ENCODE data around the gene ACTL7A. TPM values are rescaled to one million over a fixed set of nuclear protein-coding genes. Genes with fewer than 3 reads are reported as not detected.
A peak's percentile ranks its signal among the peaks of the same experiment; 100 is the strongest.

ACTL7A gene
- total and polyA plus RNA-seq, 2 of the 13 experiments (the other 11 are each of a cell fraction or from before 2014, with no cell fraction given) = not detected

- TF ChIP-seq, protein P1, sequence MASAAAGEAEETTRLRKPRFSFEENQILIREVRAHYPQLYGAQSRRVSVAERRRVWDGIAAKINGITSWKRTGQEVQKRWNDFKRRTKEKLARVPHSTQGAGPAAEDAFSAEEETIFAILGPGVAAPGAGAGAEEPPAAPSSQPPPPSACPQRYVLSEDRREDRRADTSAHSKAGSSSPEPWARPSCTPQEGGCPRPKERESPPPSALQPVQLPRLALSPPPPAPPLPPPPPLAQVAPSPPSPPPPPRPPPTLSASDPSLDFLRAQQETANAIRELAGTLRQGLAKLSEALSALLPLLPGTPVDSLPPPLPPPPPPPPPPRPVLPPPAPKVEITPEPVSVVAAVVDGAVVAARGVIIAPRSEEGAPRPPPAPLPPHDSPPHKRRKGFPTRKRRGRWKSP (CRISPR knock-in tag; IDR thresholded peaks at IDR 0.05) = no peak
- TF ChIP-seq PREB (CRISPR knock-in tag; IDR thresholded peaks at IDR 0.05) (no peak), SIX1 (CRISPR knock-in tag; IDR thresholded peaks at IDR 0.05; ENCODE audit: borderline replicate concordance) (peak; percentile 75; the same call in 1 of the 2 replicates), ZNF619 (CRISPR knock-in tag; IDR thresholded peaks at IDR 0.05) (no peak), TBP (CRISPR knock-in tag; IDR thresholded peaks at IDR 0.05) (no peak), POLR2AphosphoS5 (IDR thresholded peaks at IDR 0.05; ENCODE audit: low read depth, low read length) (no peak), DPF2 (CRISPR knock-in tag; IDR thresholded peaks at IDR 0.05; ENCODE audit: borderline replicate concordance, low read depth) (peak; percentile 96), ZNF333 (CRISPR knock-in tag; IDR thresholded peaks at IDR 0.05; ENCODE audit: borderline replicate concordance) (no peak), CEBPB (IDR thresholded peaks at IDR 0.05; ENCODE audit: borderline replicate concordance, low read depth, low read length) (peak; percentile 94), GTF3A (CRISPR knock-in tag; conservative IDR thresholded peaks at IDR 0.05) (no peak), EP300 (IDR thresholded peaks at IDR 0.05; ENCODE audit: low read depth in 2 of 2, low read length in 2 of 2) (peak; percentile 85 to 99), EP300 (CRISPR knock-in tag; IDR thresholded peaks at IDR 0.05; ENCODE audit: borderline replicate concordance) (peak; percentile 93), ZNF543 (CRISPR knock-in tag; IDR thresholded peaks at IDR 0.05) (no peak), ZFP82 (CRISPR knock-in tag; IDR thresholded peaks at IDR 0.05; ENCODE audit: borderline replicate concordance) (no peak), IRF2 (CRISPR knock-in tag; IDR thresholded peaks at IDR 0.05) (peak; percentile 87), CBX5 (CRISPR knock-in tag; IDR thresholded peaks at IDR 0.05; ENCODE audit: borderline replicate concordance) (peak; percentile 31; the same call in 1 of the 2 replicates), ATF1 (CRISPR knock-in tag; IDR thresholded peaks at IDR 0.05) (peak; percentile 61; the same call in 1 of the 2 replicates), ZNF18 (CRISPR knock-in tag; IDR thresholded peaks at IDR 0.05; ENCODE audit: insufficient replicate concordance) (no peak), ZNF446 (CRISPR knock-in tag; IDR thresholded peaks at IDR 0.05) (no peak)
- TF ChIP-seq, protein P2, sequence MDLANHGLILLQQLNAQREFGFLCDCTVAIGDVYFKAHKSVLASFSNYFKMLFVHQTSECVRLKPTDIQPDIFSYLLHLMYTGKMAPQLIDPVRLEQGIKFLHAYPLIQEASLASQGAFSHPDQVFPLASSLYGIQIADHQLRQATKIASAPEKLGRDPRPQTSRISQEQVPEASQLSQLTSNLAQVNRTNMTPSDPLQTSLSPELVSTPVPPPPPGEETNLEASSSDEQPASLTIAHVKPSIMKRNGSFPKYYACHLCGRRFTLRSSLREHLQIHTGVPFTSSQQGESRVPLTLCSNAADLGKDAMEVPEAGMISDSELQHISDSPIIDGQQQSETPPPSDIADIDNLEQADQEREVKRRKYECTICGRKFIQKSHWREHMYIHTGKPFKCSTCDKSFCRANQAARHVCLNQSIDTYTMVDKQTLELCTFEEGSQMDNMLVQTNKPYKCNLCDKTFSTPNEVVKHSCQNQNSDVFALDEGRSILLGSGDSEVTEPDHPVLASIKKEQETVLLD (CRISPR knock-in tag; IDR thresholded peaks at IDR 0.05; ENCODE audit: low read depth) = no peak
- TF ChIP-seq, protein P3, sequence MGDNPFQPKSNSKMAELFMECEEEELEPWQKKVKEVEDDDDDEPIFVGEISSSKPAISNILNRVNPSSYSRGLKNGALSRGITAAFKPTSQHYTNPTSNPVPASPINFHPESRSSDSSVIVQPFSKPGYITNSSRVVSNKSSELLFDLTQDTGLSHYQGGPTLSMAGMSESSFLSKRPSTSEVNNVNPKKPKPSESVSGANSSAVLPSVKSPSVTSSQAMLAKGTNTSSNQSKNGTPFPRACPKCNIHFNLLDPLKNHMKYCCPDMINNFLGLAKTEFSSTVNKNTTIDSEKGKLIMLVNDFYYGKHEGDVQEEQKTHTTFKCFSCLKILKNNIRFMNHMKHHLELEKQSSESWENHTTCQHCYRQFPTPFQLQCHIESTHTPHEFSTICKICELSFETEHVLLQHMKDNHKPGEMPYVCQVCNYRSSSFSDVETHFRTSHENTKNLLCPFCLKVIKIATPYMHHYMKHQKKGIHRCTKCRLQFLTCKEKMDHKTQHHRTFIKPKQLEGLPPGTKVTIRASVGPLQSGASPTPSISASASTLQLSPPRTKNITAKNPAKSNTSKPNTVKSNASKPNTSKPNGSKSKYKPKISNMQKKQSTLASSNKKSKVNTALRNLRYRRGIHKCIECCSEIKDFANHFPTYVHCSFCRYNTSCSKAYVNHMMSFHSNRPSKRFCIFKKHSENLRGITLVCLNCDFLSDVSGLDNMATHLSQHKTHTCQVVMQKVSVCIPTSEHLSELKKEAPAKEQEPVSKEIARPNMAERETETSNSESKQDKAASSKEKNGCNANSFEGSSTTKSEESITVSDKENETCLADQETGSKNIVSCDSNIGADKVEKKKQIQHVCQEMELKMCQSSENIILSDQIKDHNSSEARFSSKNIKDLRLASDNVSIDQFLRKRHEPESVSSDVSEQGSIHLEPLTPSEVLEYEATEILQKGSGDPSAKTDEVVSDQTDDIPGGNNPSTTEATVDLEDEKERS (CRISPR knock-in tag; IDR thresholded peaks at IDR 0.05) = no peak
These were observed 32.3 kb downstream of the ACTL7A start (continued) for GRCh38 chr9:108894225-108894997.

All from HepG2 (cell line).